T1000 (cell line): ENCODE measurements around the gene PRKCZ.

Source experiments
- DNase-seq: peaks from one replicate; lab custom pipeline; 2025; ENCODE audit warnings: mixed read lengths; lab: John Stamatoyannopoulos, UW

The PRKCZ gene

GRCh38 chr1:2209400-2210083 lies 159.3 kb downstream of the PRKCZ start:
- no peak for DNase-seq

GRCh38 chr1:2210084-2210653 lies 160.0 kb downstream of the PRKCZ start:
- DNase-seq: no peak

DNA sequence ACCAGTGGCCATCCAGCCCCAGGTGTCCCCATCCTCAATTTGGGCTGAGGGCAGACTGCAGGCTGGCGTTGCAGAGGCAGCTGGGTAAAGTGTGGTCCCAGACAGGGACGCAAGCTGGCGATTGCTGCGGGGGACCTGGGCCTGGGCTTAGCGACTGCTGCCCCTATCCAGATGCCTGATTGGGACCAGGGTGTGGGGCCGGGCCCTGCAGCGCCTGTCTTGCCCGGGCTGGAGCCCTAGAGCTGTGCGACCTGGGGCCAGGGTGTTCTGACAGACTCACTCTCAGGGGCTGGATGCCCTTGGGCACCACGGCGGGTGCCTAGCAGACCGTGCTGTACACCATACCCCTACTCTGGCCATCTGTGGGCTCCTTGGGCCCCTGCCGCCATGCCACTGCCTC lies 160.6 kb downstream of the PRKCZ start:
- DNase-seq: no peak

DNA sequence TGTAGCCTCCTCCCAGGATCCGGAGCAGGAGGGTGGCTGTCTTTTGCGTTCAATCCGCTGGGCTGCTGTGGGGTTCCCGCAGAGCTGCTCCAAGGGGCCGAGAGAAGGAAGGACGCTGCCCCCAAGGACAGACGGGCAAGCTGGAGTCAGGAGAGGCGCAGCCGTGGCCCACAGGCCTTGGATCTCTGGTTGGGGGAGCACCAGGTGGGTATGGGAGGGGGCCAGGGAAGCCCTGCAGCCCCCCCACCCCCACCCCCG lies 162.0 kb downstream of the PRKCZ start:
- no peak for DNase-seq

DNA sequence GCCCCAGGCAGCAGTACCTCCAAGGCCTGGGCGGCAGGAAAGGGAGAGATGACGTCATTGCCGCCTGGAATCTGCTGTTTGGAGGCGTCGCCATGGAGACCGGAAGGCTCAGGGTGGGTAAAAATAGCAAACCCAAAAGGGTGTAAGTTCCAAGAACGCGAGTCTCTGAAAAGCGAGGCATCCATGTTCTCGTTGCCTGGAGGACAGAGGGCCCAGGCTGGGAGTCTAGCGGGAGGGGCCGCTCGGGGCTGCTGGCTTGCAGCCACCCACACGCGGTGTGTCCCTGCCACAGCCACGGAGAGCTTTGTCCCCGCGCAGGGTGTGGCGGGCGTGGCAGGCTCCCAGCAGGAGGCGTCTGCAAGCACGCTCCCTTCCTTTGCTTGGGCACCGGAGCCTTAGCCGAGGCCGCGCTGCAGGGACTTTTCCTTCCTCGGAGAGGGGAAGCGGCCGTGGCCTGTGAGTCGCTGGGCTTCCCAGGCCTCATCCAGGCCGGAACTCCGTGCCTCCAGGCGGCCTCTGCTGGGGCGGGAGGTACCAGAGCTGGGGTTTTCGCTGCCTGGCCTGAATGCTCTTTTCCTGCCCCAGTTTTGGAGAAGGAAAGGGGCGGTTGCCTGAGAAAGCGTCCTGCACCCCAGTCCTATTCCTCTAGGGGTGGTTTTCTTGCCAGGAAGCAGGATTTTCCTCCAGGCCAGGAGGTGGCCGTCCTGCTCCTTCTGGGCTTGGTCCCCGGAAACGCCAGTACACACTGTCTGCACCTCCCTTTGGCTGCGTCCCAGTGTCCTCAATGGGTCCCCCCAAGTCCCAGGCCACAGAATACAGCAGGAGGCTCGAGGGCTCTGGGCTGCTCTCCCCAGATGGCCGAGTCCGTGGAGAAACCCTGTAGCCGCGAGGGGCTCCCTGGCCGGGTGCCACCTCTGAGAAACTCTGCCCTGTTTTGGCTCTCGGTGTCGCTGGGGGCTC lies 162.6 kb downstream of the PRKCZ start:
- DNase-seq: peak; percentile 91

- DNase-seq: no peak
These were observed 163.6 kb downstream of the PRKCZ start for GRCh38 chr1:2213576-2214505.

- DNase-seq: no peak
These were observed 164.5 kb downstream of the PRKCZ start for GRCh38 chr1:2214541-2215241.

DNA sequence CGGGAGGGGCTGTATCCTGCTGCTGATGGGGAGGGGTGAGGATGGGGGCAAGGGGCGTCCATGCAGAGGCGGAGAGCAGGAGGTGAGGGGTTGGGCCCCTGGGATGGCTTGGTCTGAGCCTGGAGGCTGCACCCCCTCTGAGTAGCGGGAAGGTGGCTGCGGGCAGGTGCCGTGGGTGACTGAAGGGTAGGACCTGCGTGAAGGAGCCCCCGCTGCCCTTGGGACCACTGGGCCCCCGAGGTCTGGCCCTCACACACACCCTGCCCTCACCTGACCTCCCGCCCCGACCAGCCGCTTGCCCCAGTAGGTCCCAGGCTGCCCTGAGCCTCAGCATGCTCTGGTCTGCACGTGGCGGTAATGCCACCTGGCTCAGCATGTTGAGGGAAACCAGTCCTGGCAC lies 165.1 kb downstream of the PRKCZ start:
- no peak for DNase-seq

- no peak for DNase-seq
These were observed 165.9 kb downstream of the PRKCZ start for GRCh38 chr1:2215909-2216766.

DNA sequence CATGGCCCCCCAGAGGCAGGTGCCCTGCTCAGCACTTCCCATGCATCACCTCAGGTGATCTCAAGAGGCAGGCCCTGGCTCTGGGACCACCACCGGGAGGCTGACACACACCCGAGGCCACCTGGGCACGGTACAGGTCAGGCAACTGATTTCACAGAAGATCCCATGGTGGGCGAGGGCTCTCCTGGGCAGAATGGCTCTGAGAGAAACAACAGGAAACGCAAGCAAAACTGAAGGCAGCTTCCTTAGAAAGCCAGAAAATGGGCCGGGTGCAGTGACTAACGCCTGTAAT lies 166.5 kb downstream of the PRKCZ start:
- no peak for DNase-seq

GRCh38 chr1:2221271-2221670 lies 171.1 kb downstream of the PRKCZ start:
- no peak for DNase-seq

- DNase-seq: no peak
These were observed 174.0 kb downstream of the PRKCZ start for GRCh38 chr1:2224170-2224584.

- DNase-seq: no peak
These were observed 174.6 kb downstream of the PRKCZ start for GRCh38 chr1:2224631-2225428.

GRCh38 chr1:2226525-2227345 lies 176.5 kb downstream of the PRKCZ start:
- DNase-seq: no peak

- peak; percentile 98 for DNase-seq
These were observed 177.3 kb downstream of the PRKCZ start for GRCh38 chr1:2227346-2228156.

GRCh38 chr1:2228157-2228594 lies 178.0 kb downstream of the PRKCZ start, which contains the start of gene SKI:
Gene SKI (plus strand): TSS chr1:2228319. CDS start chr1:2228767, 448 bp downstream.
- DNase-seq: no peak

- DNase-seq: no peak
These were observed 178.5 kb downstream of the PRKCZ start for GRCh38 chr1:2228694-2229036.
